H9 (cell line): Measurements from ENCODE around the gene GNA12. TPM values are rescaled to one million over a fixed set of nuclear protein-coding genes. Genes with fewer than 3 reads are reported as not detected.

Source experiments
- DNase-seq: peaks from one replicate; pipeline ENCODE4 v3.0.0-alpha.2; 2017
- H2AFZ ChIP-seq: one replicate; pipeline ENCODE4 v1.6.1; 2013; ENCODE audit warnings: mild to moderate bottlenecking, low read length, control low read depth, moderate library complexity
- H2AK5ac ChIP-seq: 2 replicates; pipeline ENCODE4 v1.6.1; 2013; ENCODE audit warnings: low read length, control low read depth, mixed read lengths; ENCODE audit not compliant: insufficient read length
- H2BK120ac ChIP-seq: one replicate; pipeline ENCODE4 v1.6.1; 2013; ENCODE audit warnings: low read depth, mild to moderate bottlenecking, low read length, control low read depth, inconsistent platforms; ENCODE audit not compliant: poor library complexity, severe bottlenecking
- H2BK12ac ChIP-seq: 2 replicates; pipeline ENCODE4 v1.6.1; 2013; ENCODE audit warnings: low read length, control low read depth, mixed read lengths, low read depth; ENCODE audit not compliant: insufficient read length
- H2BK15ac ChIP-seq: 2 replicates; pipeline ENCODE4 v1.6.1; 2013; ENCODE audit warnings: low read depth, low read length, control low read depth
- H2BK20ac ChIP-seq: one replicate; pipeline ENCODE4 v1.6.1; 2013; ENCODE audit warnings: low read depth, mild to moderate bottlenecking, low read length, control low read depth, inconsistent platforms; ENCODE audit not compliant: poor library complexity, severe bottlenecking
- H2BK5ac ChIP-seq: 2 replicates; pipeline ENCODE4 v1.6.1; 2013; ENCODE audit warnings: low read length, control low read depth, mixed read lengths; ENCODE audit not compliant: insufficient read length
- H3K14ac ChIP-seq: 2 replicates; pipeline ENCODE4 v1.6.1; 2013; ENCODE audit warnings: low read length, control low read depth; ENCODE audit not compliant: insufficient read depth
- H3K18ac ChIP-seq: 2 replicates; pipeline ENCODE4 v1.6.1; 2013; ENCODE audit warnings: low read depth, mild to moderate bottlenecking, mixed read lengths, low read length, control low read depth; ENCODE audit not compliant: insufficient read length
- H3K23ac ChIP-seq: 2 replicates; pipeline ENCODE4 v1.6.1; 2013; ENCODE audit warnings: low read length, control low read depth, mixed read lengths, low read depth; ENCODE audit not compliant: insufficient read length
- H3K23me2 ChIP-seq: 2 replicates; pipeline ENCODE4 v1.6.1; 2013; ENCODE audit warnings: low read depth, mild to moderate bottlenecking, mixed read lengths, low read length, control low read depth; ENCODE audit not compliant: insufficient read length, poor library complexity, severe bottlenecking
- H3K27ac ChIP-seq: 2 replicates; pipeline ENCODE4 v1.5.1; 2013; ENCODE audit warnings: low read length, control low read depth, mixed read lengths, low read depth; ENCODE audit not compliant: insufficient read length
- H3K27me3 ChIP-seq: 2 replicates; pipeline ENCODE4 v1.6.1; 2013; ENCODE audit warnings: low read length, control low read depth, inconsistent platforms; ENCODE audit not compliant: insufficient read depth
- H3K4ac ChIP-seq: 2 replicates; pipeline ENCODE4 v1.6.1; 2013; ENCODE audit warnings: low read depth, mild to moderate bottlenecking, control low read depth, inconsistent platforms, low read length, moderate library complexity
- H3K4me1 ChIP-seq: 2 replicates; pipeline ENCODE4 v1.6.1; 2013; ENCODE audit warnings: low read length, control low read depth, inconsistent platforms; ENCODE audit not compliant: insufficient read depth
- H3K4me2 ChIP-seq: 2 replicates; pipeline ENCODE4 v1.6.1; 2013; ENCODE audit warnings: low read length, control low read depth, mixed read lengths; ENCODE audit not compliant: insufficient read length, insufficient read depth
- H3K56ac ChIP-seq: 2 replicates; pipeline ENCODE4 v1.6.1; 2013; ENCODE audit warnings: low read depth, mild to moderate bottlenecking, mixed read lengths, low read length, control low read depth; ENCODE audit not compliant: insufficient read length
- H3K79me1 ChIP-seq: 2 replicates; pipeline ENCODE4 v1.6.1; 2013; ENCODE audit warnings: low read depth, mild to moderate bottlenecking, moderate library complexity, low read length, control low read depth, inconsistent platforms; ENCODE audit not compliant: insufficient read depth, poor library complexity, severe bottlenecking
- H3K79me2 ChIP-seq: 2 replicates; pipeline ENCODE4 v1.6.1; 2013; ENCODE audit warnings: low read length, control low read depth, inconsistent platforms; ENCODE audit not compliant: insufficient read depth
- H3K9ac ChIP-seq: 2 replicates; pipeline ENCODE4 v1.6.1; 2013; ENCODE audit warnings: low read length, control low read depth, mixed read lengths; ENCODE audit not compliant: insufficient read length; ENCODE audit errors: extremely low read depth
- H3K9me3 ChIP-seq: one replicate; pipeline ENCODE4 v1.6.1; 2013; ENCODE audit warnings: low read depth, low read length, inconsistent platforms; ENCODE audit not compliant: control insufficient read depth
- H3T11ph ChIP-seq: one replicate; pipeline ENCODE4 v1.6.1; 2013; ENCODE audit warnings: mild to moderate bottlenecking, low read length, control low read depth, inconsistent platforms
- H4K20me1 ChIP-seq: one replicate; pipeline ENCODE4 v1.6.1; 2013; ENCODE audit not compliant: control insufficient read depth, insufficient read length, insufficient read depth
- H4K5ac ChIP-seq: 2 replicates; pipeline ENCODE4 v1.6.1; 2013; ENCODE audit warnings: low read depth, mild to moderate bottlenecking, mixed read lengths, low read length, control low read depth; ENCODE audit not compliant: insufficient read length
- H4K8ac ChIP-seq: replicated peaks from 2 replicates; pipeline ENCODE4 v1.6.1; 2013; ENCODE audit warnings: low read length, control low read depth, mixed read lengths, low read depth; ENCODE audit not compliant: insufficient read length
- H4K91ac ChIP-seq: 2 replicates; pipeline ENCODE4 v1.6.1; 2013; ENCODE audit warnings: low read depth, mild to moderate bottlenecking, moderate library complexity, mixed read lengths, low read length, control low read depth; ENCODE audit not compliant: insufficient read length
- H3K27ac Mint-ChIP-seq, 3 experiments: 2 replicates in 2 of 3; 3 replicates in 1 of 3; pipeline ENCODE4 v1.8.0; 2020 to 2021; ENCODE audit warnings: mixed read lengths in 3 of 3, mild to moderate bottlenecking in 1 of 3, moderate library complexity in 1 of 3
- H3K27me3 Mint-ChIP-seq: 2 replicates; pipeline ENCODE4 v1.8.0; 2021; ENCODE audit warnings: low read depth, mild to moderate bottlenecking, moderate library complexity, mixed read lengths
- H3K36me3 Mint-ChIP-seq, 3 experiments: 2 replicates in 2 of 3; 3 replicates in 1 of 3; pipeline ENCODE4 v1.8.0; 2020 to 2021; ENCODE audit warnings: low read depth in 3 of 3, mixed read lengths in 3 of 3; ENCODE audit not compliant: insufficient read depth in 1 of 3
- H3K4me1 Mint-ChIP-seq, 2 experiments: 2 replicates each; pipeline ENCODE4 v1.8.0; 2020; ENCODE audit warnings: mixed read lengths in 2 of 2
- H3K4me3 Mint-ChIP-seq, 2 experiments: 2 replicates in 1 of 2; 3 replicates in 1 of 2; pipeline ENCODE4 v1.8.0; 2020 to 2021; ENCODE audit warnings: mild to moderate bottlenecking in 2 of 2, mixed read lengths in 2 of 2, moderate library complexity in 1 of 2
- H3K9me3 Mint-ChIP-seq, 2 experiments: 2 replicates in 1 of 2; 3 replicates in 1 of 2; pipeline ENCODE4 v1.8.0; 2020; ENCODE audit warnings: mild to moderate bottlenecking in 2 of 2, mixed read lengths in 2 of 2, moderate library complexity in 1 of 2
- WGBS: extraction: QIAGEN DNeasy Blood & Tissue Kit; methylation state at CpG from one replicate; pipeline ENCODE4 v1.1.7; 2013; ENCODE audit warnings: missing lambda C conversion rate, low lambda C conversion rate, mixed read lengths; ENCODE audit not compliant: insufficient read length; ENCODE audit errors: extremely low coverage; 5-methylcytosine and 5-hydroxymethylcytosine counted together
- total RNA-seq: library from RNA; stranded (reverse); gene quantifications from 2 replicates; pipeline ENCODE4 v1.2.1, GENCODE V29; 2021
- TF ChIP-seq, protein P1 (sequence below): fragments of 200-600 bp; sonication (generic); conservative IDR thresholded peaks from 3 replicates; pipeline ENCODE4 v1.8.0; 2021; ENCODE audit warnings: antibody characterized with exemption, mild to moderate bottlenecking

The GNA12 gene
- total RNA-seq, 1 experiment from 2014 or later = 60.2 TPM

DNA sequence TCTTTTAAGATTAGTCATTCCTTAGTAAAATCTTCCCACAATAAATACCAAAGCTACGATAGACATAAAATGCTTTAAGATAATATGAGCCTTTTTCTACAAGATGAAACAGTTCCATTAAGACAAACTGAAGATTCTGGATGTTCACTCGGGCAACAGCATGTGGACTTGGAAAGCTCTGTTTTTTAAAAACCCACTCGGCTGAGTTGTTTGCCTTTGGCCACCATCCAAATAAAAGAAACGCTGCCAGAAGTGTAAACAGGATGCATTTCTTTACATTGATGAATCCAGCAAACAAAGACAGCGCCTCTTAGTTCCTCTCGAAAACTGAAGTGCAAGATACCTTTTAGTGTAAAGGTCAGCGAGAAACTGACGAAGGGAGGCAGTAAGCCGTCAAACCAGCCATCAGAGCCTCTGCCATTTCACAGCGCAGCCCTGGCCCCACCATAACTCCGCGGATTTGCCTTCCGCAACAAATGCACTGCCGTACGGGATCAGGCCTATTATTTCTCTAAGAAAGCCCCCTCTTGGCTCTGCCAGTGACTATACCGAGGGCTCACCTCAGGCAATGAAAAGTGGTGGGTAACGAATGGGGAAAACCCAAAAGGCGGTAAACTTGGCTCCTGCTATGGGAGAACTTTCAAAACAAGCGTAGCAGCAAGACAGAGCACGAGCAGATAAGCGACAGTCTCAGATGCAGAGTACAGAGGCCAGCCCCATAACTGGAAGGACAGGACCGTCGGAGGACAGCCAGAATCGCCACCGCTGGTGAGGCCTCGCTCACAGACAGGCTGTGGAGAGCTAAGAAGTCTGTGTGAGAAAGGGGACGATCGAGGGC is 41.4 kb downstream of the GNA12 start:
- no peaks in the 10 kb centered on the region; a peak in 1 of 5 replicates for H3K9me3 Mint-ChIP-seq
- Histone ChIP-seq H3K56ac (no peak overlapping the region), H3K27ac (peak overlapping the region; percentile 51), H2BK5ac (no peak overlapping the region), H3T11ph (no peak overlapping the region), H3K23ac (no peak overlapping the region), H2AK5ac (no peak overlapping the region), H3K4me1 (peaks cover 34% of the 10 kb centered on the region; the same call in 1 of the 2 replicates), H3K9me3 (no peaks in the 10 kb centered on the region), H4K8ac (no peak overlapping the region), H4K20me1 (no peaks in the 10 kb centered on the region), H3K79me1 (peaks cover 5% of the 10 kb centered on the region), H4K91ac (peak overlapping the region; percentile 38), H3K4me2 (peak overlapping the region; percentile 14), H3K14ac (peak overlapping the region; percentile 81), H2BK12ac (no peak overlapping the region), H2AFZ (no peak overlapping the region), H2BK15ac (no peak overlapping the region), H4K5ac (no peak overlapping the region), H2BK20ac (no peak overlapping the region), H3K27me3 (no peaks in the 10 kb centered on the region), H2BK120ac (no peak overlapping the region), H3K18ac (peak overlapping the region; percentile 72), H3K4ac (no peak overlapping the region), H3K23me2 (peaks cover 3% of the 10 kb centered on the region), H3K9ac (no peak overlapping the region), H3K79me2 (peaks cover 42% of the 10 kb centered on the region; the same call in 1 of the 2 replicates)
- H3K4me1 Mint-ChIP-seq = peaks cover 63 to 66% of the 10 kb centered on the region in 2 experiments
- TF ChIP-seq, protein P1, sequence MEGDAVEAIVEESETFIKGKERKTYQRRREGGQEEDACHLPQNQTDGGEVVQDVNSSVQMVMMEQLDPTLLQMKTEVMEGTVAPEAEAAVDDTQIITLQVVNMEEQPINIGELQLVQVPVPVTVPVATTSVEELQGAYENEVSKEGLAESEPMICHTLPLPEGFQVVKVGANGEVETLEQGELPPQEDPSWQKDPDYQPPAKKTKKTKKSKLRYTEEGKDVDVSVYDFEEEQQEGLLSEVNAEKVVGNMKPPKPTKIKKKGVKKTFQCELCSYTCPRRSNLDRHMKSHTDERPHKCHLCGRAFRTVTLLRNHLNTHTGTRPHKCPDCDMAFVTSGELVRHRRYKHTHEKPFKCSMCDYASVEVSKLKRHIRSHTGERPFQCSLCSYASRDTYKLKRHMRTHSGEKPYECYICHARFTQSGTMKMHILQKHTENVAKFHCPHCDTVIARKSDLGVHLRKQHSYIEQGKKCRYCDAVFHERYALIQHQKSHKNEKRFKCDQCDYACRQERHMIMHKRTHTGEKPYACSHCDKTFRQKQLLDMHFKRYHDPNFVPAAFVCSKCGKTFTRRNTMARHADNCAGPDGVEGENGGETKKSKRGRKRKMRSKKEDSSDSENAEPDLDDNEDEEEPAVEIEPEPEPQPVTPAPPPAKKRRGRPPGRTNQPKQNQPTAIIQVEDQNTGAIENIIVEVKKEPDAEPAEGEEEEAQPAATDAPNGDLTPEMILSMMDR = no peak
- WGBS = no CpG with 5 or more reads among the region's 28 CpGs
- no peaks in the 10 kb centered on the region for H3K36me3 Mint-ChIP-seq
- H3K27ac Mint-ChIP-seq = peak overlapping the region; percentile 85 to 93 (median 87)
- no peaks in the 10 kb centered on the region for H3K27me3 Mint-ChIP-seq
- peak overlapping the region in 1 of 2 experiments; percentile 41; a peak in 2 of 5 replicates for H3K4me3 Mint-ChIP-seq
- no peak for DNase-seq
